HG02870 (cell line): Measurements from ENCODE around the gene SV2B.
A peak's percentile ranks its signal among the peaks of the same experiment; 100 is the strongest.

Experiments
- ATAC-seq: cut with Tn5 transposase; IDR thresholded peaks from one replicate; pipeline ENCODE4 v1.9.1; 2021; ENCODE audit warnings: mild to moderate bottlenecking, moderate library complexity; ENCODE audit not compliant: unreplicated experiment

Gene SV2B

DNA sequence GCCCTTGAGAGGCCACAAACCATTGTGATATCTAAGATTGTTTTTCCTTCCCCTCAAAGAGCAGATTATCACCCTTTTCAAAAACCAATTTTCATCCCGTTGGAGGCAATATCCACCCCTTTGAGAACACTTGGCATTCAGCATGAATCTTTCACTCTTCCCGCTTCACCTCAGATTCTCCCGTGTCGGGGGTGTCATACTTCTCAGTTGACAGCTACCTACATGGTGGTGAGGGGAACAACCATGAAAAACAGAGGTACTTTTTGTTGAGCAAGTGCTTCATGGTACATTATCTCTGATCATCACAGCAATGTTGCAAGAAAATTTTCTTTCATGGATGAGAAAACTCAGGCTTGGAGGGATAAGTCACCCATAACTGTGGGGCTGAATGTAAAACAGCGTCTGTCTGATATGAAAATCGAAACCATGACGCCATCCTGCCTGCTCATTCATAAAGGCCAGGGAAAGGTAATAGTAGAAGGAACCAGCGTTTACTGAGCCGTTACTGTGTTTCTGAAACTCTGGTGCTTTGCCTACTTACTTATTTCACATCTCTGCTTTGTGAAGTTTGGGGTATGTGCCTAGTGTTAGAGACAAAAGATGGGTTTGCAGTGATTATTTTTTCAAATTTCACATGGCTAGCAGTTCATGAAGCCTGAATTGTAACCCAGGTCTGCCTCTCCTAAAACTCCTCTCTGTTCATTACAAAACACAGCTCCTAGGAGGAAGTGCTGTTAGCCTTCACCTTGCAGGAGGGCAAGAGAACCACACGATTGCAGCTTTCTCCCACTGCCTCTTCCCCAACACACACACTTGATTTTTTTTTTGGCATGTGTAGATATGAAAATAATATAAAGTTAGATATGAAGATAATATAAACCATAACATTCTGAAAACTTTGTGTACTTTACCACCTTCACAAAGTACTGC lies 35.4 kb downstream of the SV2B start:
- peak; percentile 96 for ATAC-seq

DNA sequence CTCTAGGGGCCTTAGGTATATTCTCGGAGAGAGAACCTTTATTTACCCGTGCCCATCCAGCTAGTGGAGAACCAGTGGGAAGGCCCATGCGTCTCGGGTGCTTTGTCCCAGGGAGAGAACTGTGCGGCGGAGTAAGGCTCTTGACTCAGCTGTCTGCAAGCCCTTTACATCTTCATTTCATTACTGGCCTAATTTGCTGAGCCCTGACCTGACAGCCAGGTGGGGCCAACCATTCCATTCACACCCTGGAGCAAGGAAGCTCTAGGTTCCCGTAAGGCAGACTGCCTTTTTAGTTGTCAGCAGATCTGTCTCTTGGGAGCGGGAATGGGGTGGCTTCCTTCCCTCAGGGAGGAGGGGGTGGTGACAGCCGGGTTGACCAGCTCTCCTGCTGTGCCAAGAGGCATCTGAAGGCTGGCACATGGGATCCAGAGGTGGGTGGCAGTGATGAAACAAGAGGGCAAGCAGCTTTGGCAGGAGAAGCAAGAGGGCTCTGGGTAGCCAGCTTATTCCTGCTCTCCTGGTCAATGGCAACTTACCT lies 36.4 kb downstream of the SV2B start:
- no peak for ATAC-seq

DNA sequence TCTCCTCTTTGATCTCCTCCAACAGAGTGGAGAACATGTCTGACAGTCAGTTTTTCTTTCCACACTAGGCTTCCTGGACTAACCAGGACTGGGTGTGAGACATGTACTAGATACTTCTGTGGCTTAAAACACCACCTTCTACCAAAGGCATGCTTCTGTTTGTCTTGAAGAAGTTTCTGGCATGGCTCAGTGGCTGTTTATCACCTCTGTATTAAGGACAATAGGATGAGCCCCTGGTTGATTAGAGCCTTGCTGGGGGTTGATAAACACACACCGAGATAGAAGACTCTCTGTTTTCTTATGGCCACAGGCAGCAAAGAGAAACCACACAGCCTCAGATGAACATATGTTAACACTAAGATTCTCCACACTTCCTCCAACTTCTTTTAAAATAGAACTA lies 40.5 kb downstream of the SV2B start:
- no peak for ATAC-seq

DNA sequence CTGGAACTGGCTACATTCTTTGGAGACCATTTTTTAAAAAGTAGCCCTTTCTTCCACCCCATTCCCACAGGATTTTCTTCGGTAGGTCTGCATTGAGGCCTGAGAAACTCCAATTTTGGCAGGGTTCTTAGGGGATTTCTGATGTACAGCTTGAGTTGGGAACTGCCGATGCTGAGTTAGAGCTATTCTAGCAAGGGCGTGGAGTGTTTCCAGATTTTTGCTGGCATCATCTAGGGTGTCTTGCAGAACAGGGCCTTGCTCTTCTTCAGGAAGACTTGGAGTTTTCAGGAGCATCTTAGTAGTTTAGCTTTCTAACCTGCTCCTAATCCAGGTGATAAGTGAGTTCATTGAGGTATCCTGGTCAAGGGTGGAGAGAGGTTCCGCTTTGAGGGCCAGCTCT lies 41.0 kb downstream of the SV2B start:
- no peak for ATAC-seq

DNA sequence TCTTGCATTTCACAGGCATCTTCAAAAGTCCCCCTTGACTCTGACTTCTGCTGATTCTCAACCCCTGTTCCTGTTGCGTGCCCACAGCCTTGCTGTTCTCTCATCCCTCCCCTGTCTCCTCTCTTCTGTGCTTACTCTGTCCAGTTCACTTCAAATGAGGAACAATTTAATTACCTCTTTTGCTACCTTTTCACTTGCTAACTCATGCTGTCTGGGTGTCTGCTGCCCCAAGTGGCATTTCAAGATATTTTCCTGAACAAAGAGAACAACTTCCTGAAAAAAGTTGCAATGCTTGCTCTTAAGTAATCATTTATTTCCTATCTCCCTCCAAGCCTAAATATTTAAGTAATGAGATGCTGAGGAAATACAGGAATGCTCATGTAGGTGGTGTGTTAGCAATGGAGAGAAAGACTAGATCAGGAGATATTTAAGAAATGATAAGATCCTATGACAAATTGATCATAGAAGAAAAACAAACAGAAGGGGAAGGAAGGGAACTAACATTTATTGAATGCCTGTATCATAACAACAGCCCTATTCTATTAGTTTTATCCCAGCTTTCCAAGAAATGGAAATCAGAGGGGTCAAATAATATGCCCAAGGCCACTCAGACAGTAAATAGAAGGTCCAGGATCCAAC lies 42.2 kb downstream of the SV2B start:
- ATAC-seq: no peak

DNA sequence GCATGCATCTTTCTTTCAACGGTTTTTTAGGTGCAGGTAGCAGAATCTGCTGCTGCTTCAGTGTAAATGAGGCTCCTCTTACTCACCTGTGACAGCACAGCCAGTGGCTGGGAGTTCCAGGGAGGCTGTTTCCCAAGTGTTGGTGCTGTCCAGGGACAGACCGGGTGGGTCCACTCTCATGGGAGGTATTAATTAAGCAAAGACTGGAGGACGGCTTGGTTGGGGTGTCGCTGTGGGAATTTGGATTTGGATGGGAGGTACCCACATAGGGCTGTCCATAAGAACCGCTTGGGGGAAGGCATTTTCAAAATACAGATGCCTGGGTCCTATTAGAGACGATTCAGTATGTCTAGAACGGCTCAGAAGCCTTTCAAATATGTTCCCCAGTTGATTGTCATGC lies 42.9 kb downstream of the SV2B start:
- ATAC-seq: no peak

DNA sequence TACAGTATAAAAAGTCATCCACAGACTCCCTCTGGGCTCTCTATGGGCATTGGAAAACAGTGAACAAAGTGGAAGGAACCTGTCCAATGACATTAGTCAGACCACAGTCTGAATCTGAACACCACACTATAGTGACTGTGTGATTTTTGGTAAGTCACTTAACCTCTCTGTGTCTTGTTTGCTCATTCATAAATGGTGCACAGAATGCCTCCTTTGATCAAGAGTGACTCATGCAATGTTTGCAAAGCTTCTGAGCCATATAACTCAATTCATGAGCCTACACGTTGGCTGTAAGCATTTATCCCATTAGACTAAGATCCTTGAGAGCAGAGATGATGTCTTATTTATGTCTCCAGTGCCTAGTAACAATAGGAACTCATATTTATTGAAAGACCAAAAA lies 46.7 kb downstream of the SV2B start:
- ATAC-seq: no peak

DNA sequence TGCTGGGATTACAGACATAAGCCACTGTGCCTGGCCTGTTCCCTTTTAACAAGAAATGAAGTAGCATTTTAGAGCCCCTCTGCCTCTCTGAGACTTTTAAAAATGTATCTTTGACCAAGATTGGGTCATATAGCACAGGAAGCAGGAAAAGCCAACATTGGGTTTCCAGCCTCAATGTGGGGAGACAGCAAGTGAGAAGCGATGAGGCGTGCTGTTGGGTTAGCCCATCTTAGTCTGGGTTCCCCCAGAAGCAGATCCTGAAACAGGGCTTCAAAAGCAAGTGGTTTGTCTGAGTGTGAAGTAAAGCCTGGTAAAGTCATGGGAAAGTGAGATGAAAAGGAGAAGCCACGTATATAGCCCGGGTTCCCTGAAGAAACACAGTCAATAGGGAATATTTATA lies 48.2 kb downstream of the SV2B start:
- no peak for ATAC-seq

DNA sequence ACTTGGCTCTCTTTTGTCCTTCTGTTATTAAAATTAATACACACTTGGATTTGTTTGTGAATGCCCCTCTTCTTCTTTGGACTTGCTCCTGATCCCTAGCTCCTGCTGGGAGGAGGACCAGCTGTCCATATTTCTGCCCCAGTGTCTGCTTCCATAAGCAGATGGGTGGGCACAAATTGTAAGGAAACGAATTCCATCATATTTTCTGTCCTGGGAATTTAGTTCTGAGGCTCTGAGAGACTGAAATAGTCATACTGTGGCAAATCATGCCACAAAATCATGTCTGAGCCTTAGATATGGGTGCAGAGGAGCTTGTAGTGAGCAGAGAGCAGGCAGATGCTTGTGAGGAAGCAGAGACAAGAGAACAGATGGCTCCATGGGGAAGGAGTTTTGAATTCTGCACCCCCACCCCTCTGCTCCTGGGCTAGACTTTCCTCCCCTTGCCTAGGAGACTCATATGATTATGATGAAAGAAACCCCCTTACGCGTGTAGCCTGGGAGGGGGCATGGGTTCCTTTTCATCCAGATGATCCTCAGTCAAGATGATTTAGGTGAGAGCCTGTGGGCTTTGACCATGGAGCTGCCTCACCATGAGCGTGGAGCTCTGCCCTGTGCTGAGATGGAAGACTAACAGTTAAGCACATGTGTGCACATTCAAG lies 50.6 kb downstream of the SV2B start:
- ATAC-seq: no peak

DNA sequence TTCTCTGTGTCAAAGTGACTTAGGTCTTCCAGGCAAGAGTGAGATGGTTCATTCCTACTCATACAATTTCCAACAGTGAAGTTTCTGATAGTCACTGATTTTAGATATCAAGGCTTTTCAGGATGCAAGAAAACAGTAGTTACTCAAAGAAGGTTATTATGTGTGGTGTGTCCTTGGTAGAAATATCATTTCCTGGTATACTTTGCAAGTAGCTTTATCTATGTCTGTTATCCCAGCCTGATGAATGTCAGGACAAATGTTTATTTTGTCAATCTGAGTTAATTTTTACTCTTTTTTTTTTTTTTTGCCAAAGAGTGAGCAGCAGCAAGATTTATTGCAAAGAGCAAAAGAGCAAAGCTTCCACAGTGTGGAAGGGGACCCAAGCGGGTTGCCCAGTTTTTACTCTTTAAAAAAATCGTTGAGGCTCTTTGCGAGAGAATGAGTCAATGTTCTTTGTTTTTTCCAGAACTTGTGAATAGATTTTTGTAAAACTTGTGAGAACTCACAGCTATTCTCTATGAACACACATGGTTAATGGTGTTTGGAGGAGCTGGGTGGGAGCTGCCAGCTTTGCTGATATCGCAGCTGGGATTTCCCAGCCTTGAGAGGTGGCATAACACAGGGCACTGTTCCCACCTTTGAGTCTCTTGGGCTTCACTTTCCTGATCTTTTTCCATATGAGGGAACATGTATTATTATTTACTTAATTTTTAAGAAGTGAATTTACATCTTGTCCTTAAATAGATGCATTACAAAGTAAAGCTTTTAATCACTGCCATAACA lies 51.9 kb downstream of the SV2B start:
- ATAC-seq: no peak

DNA sequence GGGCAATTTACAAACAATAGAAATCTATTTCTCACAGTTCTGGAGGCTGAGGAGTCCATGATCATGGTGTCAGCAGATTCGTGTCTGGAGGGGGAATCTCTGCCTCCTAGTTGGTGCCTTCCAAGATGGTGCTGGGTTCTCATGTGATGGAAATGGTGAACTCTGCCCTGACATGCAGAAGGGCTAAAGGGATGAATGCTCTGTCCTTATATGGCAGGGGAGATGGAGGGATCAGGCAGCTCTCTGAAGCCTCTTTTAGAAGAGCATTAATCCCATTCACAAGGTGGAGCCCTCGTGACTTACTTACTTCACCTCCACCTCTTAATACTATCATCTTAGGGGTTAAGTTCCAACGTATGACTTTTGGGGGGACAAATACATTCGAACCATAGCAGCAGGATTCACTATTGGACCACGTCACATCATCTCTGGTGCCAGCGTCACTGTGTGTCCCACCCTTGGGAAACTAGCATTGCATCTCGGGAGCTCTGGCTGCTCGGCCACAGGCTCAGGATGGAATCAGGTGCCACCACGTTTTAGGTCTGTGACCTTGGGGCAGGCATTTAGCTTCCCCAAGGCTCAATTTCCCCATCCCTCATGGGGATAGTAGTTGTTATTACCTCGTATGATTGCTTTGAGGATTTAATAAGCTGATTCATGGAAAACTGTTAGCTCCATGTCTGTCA lies 53.0 kb downstream of the SV2B start:
- ATAC-seq: no peak

DNA sequence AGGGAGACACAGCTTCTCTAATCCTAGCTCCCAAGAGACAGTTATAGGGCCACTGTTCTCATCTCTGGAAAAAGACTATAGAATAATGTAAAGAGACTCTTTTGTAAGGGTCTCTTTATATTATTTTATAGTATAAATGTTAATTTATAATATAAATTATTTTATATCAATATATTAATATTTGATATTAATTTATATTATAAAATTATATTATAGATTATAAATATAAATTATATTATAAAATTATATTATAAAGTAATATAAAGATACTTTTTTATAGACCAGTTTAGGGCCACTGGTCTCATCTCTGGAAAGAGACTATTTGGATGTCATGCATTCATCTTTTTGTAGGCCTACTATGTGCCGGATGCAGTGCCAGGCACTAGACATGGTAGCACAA lies 53.9 kb downstream of the SV2B start:
- no peak for ATAC-seq

DNA sequence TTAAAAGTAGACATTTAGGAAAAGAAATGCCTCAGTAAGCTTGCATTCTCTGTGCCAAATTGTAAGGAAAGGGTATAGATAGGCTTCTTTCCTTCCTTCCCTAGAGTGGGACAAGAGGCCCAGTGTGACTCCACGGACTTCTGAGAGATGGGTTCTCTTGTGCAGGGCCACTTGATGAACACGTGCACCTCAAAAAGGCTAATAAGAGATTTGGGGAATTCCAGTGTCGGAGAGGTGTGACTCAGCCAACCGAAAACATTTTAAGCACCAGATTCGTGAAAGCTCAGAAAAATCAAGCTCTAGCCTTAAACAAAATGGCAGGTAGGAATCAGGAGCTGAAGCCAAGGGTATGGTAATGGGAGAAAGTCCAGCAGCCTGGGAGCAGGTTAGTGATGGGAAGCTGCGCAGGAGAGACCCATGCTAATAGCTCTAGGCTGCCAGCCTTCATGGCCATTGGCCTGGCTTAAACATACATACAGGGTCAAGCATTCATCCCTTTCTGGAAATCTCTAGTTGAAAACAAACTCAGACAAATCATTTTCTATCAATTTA lies 56.2 kb downstream of the SV2B start:
- no peak for ATAC-seq

DNA sequence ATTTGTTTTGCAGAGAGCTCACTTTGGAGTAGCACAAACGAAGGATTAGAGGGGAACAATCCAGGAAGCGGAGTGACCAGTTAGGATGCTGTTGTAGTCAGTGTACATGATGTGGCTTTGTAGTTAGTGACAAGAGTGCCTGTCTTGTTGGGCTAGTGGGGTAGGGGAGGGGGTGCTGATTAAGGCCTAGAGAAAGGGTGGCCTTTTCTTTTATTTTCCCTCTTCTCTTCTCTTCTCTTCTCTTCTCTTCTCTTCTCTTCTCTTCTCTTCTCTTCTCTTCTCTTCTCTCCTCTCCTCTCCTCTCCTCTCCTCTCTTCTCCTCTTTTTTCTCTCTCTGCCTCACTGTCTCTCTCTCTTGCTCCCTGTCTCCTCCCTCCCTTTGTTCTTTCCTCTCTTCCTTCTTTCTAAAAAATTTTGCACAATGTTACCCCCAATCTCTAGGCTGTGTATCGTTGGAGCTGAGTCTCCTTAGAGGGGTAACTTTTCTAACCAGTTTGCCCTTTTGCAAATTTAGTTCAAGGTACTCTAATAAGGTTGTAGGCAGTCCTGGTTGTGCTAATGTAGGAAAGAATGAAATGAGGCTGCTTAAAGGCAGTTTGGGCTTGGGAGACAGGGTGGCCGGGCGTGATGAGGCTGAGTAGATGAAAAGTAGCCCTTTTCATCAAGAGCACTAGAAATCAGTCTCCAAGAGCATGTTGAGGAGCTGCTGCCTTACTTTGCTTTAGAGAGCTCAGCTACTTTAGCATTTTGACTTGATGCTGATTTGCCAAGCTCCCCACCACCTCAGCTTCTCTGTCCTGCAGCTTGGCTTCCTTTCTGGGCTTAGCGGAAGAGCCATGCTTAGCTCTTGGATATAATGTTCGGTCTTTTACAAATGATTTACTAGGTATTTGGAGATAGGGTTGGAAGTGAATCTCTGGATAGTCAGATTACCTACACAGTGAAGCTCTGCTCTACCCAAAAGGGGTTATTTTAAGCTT lies 58.6 kb downstream of the SV2B start:
- no peak for ATAC-seq

DNA sequence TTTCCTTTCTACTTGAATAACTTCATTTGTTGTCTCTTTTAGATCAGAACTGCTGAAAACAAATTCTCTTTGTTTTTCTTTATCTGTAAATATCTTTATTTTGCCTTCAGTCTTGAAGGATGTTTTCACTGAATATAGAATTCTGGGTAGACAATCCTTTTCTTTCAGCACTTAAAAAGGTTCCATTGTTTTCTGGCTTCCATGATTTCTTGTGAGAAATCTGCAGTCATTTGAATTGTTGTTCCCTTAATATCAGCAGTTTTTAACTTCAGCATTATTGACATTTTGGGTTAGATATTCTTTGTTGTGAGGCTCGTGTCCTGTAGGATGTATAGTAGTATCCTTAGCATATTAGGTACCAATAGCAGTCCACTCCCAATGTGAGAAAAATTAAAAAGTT lies 65.8 kb downstream of the SV2B start:
- no peak for ATAC-seq

DNA sequence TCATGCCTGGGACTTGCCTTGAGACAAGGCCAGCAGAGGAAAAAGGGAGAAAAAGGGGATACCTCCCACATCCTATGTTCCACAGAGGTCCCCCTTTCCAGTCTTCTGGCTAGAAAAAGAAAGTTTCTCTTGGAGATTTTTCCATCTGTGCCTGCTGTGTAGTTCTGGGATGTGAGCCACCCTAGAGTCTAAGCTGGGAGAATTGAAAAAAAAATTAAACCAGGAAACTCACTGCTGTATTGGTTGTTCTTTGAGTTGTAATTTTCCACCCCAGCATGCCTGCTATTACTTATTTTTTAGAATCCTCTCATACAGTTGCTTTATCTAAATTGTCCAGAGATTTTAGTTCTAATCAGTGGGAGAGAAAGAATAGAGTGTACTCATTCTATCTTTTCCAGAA lies 68.4 kb downstream of the SV2B start:
- ATAC-seq: no peak

DNA sequence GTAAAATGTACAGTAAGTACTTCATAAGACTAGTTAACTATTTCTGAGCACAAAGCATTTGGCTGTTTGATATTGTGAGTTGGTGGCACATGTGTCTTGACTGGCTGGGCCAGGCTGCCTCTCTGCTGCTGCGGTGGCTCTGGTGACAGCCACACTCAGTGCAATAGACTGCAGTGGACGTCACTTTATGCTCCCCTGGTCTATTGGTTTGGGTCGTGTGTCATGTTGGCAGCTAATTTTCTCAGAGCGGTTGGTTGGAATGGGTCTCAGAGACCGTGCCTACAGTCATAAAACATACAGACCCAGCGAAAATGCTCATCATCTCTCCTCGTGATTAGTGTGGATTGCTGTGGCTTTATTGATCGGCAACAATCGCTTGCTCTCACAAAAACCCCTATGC lies 71.3 kb downstream of the SV2B start:
- no peak for ATAC-seq

DNA sequence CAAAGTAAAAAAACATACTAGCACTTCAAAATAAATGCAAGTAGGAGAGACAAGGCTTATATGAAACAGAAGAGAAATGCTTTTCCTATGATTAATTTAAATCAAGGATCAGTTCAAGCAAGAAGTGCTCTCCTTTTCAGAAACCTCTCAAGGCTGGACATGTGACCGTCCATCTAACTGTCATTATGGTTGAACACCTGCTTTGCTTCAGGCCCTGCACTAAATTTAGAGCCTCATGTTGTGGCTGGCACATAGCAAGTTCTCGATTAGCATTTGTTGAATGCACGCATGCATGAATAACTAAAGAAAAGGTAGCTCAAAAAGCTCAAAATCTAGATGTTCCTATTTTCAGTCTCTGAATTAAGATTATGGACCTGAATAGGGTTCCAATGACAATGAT lies 82.0 kb downstream of the SV2B start:
- ATAC-seq: no peak

DNA sequence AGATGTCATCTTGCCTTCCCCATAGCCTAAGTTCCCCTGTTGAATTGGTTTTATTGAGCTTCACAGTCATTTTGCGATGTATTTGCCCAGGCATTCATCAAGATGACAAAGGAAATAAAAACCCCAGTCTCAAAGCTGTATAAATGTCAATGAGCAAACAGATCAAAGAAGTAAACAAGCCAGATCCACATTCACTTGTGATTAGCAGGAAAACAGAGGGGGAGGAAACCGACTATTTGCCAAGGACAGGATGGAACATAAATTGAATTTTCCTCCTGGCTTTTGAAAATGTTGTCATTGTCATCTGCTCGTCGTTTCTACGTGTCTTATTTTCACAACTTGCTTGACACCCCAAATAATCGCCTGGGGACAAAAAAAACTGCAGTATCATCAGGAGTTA lies 83.5 kb downstream of the SV2B start:
- no peak for ATAC-seq
